Measurements from ENCODE around the gene BUD13.

Gene BUD13

DNA sequence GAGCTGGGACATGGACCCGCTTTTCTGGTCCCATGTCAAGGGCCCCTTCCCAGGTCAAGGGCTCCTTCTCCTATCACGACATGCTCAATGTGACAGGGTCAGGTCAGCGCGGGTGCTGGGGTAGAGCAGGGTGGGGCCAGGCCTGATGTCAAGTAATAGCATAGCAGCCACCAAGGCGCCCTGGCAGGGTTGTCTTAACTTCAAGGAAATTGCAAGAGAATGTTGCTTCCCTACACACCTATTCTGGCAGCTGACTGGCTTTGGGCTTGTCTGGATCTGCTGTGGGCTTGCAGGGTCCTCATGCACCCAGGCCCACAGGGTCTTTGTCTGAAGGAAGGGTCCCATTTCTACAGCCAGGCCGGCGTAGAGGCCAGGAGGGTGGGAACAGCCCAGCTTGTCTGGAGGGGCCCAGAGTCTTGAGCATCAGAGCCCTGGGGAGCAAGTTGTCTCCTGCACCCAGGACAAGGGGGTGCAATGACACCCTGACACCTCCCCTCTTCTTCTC lies 71.4 kb downstream of the BUD13 start:
- no peak overlapping the region for H3K4me3 ChIP-seq (ENCODE audit: low read depth, low read length)
- no peak for DNase-seq (ENCODE audit: low read depth)
- TF ChIP-seq, protein P1, sequence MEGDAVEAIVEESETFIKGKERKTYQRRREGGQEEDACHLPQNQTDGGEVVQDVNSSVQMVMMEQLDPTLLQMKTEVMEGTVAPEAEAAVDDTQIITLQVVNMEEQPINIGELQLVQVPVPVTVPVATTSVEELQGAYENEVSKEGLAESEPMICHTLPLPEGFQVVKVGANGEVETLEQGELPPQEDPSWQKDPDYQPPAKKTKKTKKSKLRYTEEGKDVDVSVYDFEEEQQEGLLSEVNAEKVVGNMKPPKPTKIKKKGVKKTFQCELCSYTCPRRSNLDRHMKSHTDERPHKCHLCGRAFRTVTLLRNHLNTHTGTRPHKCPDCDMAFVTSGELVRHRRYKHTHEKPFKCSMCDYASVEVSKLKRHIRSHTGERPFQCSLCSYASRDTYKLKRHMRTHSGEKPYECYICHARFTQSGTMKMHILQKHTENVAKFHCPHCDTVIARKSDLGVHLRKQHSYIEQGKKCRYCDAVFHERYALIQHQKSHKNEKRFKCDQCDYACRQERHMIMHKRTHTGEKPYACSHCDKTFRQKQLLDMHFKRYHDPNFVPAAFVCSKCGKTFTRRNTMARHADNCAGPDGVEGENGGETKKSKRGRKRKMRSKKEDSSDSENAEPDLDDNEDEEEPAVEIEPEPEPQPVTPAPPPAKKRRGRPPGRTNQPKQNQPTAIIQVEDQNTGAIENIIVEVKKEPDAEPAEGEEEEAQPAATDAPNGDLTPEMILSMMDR (IDR thresholded peaks at IDR 0.05; ENCODE audit: low read depth, low read length, missing control alignments), result no peak

DNA sequence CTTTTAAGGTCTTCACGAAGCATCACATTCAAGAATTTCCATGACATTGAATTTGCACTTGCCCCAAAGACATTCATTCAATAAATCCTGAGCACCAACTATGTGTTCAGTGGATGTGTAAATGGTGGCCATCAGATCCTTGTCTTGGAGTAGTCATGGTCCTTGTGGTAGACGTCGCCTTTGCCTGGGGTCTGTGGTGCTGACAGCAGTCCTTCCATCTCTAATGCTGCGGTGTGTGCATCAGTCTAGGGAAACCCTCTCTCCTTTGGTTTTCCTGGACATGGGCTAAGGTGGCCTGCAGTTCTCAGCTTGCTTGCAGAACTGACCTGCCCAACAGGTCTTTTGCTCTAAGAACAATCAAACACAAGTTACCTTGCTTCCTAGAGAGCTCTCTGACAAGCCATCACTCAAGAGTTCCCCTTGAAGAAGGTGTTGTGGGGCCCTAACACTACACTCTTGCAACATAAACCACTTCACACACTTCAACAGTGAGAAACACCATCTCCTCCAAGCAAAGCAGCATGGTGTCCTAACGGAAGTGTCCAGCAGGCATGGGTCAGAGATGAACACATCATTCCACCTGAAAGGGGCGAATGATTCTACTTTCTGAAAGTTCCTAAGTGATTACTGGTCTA lies 72.1 kb downstream of the BUD13 start:
- no peak for DNase-seq (ENCODE audit: low read depth)
- TF ChIP-seq, protein P1 (IDR thresholded peaks at IDR 0.05; ENCODE audit: low read depth, low read length, missing control alignments), result no peak
- no peak overlapping the region for H3K4me3 ChIP-seq (ENCODE audit: low read depth, low read length)
